ENCODE data around the gene ZNF285. TPM values are rescaled to one million over a fixed set of nuclear protein-coding genes. Genes with fewer than 3 reads are reported as not detected.
"Not testable (repeated sequence)": the region's sequence is repeated elsewhere in the genome, so short reads cannot be mapped to it uniquely, and the experiment has no call there.

The ZNF285 gene
- total RNA-seq (2014; rRNA removed; shearing (Covaris generic)): 1.9 and 3.0 TPM in 2 replicates

- peak; percentile 97 for DNase-seq (ENCODE audit: low read depth)
Observed at GRCh38 chr19:44401139-44402115, at the start of gene ZNF285. Gene ZNF285, minus strand, starts transcription at chr19:44401608. Its CDS starts 4,395 bp downstream, at chr19:44397213.

GRCh38 chr19:44447916-44448674, 46.7 kb upstream of the ZNF285 start, which contains the start of gene ZNF229:
Gene ZNF229, minus strand, starts transcription at chr19:44448472. Its CDS starts 5,625 bp downstream, at chr19:44442847.
- DNase-seq (ENCODE audit: low read depth): peak; percentile 92

GRCh38 chr19:44438441-44438840, 37.0 kb upstream of the ZNF285 start:
- no peak for DNase-seq (ENCODE audit: low read depth)

DNA sequence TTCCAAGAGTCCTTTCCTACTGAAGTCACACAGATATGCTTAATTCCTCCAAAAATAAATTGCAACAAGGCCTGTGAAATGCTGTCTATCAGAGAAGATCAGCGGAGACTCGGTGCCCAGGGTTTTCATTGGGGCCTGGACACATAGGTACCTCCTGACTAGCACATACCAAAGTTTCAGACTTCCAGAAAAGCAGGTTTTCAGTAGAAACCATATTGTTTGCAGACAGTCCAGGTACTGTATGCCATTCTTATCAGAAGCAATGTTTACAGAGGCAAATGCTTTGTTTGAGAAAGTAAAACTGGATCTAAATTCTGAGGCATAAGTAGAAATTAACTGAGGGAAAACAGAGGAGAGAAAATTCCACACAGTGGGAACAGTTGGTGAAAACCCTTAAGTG, 34.0 kb upstream of the ZNF285 start:
- DNase-seq (ENCODE audit: low read depth): no peak

DNA sequence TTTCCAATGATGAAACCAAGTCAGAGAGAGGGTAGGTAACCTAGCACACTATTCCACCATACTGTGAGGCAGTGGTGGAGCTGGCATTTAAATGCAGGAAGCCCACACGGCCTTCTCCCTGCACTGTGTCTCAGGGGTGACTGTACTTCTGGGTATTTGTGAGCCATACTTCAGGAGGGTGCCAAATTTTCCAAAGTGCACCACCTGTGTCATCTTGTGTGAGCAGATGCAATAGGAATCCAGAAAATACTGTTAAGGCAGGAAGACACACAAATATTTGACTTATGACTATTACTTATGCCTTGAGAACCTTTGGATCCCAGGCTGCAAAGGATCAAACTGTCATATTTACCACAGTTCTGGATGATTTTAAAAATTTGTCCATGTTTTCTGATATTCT, 29.5 kb upstream of the ZNF285 start:
- no peak for DNase-seq (ENCODE audit: low read depth)

DNA sequence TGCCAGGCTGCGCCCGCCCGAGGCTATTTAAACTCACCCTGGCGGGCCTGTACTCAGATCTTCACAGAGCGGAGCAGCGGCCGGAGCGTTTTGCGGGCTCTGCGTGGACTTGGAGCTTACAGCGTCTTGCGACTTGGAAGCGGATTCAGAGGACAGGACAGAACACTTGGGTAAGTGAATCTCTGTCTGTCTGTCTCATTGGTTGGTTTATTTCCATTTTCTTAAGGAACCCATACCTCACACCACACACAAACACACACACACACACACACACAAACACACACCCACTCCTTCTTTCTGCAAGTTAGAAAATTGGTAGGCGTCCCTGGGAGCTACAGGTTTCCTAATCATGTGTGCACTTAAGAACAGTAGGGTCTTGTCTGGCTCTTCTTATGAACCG, 14.1 kb upstream of the ZNF285 start:
- DNase-seq (ENCODE audit: low read depth): not testable (repeated sequence)

- DNase-seq (ENCODE audit: low read depth): peak; percentile 7
Observed at GRCh38 chr19:44389268-44389667, 12.1 kb downstream of the ZNF285 start.

DNA sequence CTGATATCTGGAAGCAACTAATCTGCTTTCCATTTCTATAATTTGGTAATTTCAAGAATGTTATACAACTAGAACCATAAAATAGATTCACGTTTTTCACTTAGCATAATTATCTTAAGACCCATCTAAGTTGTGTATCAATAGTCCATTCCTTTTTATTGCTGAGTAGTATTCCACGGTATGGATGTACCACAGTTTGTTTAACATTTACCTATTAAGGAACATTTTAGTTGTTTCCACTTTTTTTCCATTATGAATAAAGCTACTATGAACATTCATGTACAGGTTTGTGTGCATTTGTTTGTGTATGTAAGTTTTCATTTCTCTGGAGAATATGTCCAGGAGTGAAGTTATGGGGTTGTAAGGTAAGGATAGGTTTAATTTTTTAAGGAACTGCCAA, 26.6 kb downstream of the ZNF285 start:
- no peak for DNase-seq (ENCODE audit: low read depth)

DNA sequence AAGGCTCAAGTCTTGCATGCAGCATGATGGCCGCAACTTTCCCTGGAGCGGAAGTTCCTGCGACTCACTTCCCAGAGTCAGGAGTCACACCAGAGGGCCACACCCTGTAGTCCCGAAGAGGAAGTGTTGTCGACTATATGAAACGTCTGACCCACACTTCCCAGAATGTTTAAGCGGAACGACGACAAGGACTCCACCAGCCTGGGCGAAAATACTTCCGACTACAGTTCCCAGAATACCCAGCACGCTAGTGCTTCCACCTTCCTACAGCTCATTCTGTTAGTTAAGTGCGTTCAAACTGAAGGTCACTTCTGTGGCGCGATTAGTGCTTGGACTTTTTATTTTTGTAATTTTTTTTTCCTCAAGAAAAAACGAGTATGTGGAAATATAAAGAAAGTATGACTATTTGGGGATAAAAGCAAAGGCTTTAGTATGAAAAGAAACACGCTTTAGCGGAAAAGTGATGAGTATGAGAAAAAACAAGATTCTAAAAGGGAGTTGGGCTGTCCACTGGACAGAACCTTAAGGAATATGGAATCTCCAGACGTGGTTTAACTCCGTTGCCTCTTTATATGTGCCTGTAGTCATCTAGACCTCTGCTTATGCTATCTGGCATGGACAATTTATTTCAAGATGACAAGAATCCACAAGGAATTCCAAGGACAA, 29.5 kb downstream of the ZNF285 start:
- DNase-seq (ENCODE audit: low read depth): peak; percentile 11

DNA sequence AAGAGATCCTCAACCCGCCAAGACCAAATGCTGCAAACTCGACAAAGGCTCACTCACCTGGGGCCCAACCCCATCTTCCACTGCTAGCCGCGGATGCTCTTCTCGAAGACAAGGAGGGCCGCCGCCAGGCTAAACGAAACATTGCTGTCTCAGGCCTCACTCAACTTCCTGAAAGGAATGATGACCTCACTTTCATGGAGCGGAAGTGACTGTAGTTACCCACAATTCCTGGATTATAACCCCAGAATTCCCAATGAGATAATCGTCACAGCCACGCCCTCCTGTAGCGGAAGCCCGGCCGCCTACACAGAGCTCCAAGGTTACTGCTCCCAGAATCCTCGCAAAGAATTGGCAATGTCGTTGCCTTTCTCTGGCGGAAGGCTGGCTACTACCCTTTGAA, 34.4 kb downstream of the ZNF285 start:
- DNase-seq (ENCODE audit: low read depth): peak; percentile 35

DNA sequence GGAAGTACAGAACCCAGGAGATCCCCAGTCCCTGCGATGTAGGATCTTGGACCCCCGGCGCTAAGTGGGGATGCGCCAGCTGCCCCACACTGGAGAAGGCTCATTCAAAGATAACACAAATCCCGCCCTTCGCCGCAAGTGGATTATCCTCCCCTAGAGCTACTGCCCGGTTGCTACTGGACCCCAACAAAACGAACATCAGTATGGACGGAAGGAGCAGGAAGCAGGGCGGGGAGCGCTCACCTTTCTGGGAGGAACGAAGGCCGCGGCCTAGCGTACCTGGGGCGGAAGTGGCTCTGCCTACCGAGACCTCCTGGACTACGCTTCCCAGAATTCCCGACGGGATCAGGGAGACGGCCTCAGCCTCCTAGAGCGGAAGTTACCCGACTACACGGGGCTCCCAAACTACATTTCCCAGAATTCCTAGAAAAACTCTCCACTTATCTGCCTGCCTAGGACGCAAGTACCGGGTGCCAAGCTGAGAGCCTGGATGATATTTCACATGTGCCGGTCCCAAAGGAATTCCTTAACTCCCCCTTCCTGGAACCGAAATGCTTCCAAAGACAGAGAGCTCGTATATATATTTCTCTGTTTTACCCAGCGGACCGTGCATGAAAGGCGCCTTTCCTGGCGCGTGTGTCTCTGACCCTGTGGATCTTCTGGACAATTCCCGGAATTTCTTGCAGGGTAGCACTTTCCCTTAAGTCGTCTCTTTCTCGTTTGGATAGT, 44.9 kb downstream of the ZNF285 start, which contains the start of gene ZNF112:
Gene ZNF112 (minus strand): TSS at position 298 of the 729 bp plus-strand sequence. CDS start 16,141 bp downstream, outside the sequence.
- peak; percentile 95 for DNase-seq (ENCODE audit: low read depth)

GRCh38 chr19:44346556-44346955, 54.9 kb downstream of the ZNF285 start:
- no peak for DNase-seq (ENCODE audit: low read depth)

- DNase-seq (ENCODE audit: low read depth): no peak
Observed at GRCh38 chr19:44345959-44346358, 55.4 kb downstream of the ZNF285 start.

- DNase-seq (ENCODE audit: low read depth): no peak
Observed at GRCh38 chr19:44344255-44344654, 57.2 kb downstream of the ZNF285 start.

DNA sequence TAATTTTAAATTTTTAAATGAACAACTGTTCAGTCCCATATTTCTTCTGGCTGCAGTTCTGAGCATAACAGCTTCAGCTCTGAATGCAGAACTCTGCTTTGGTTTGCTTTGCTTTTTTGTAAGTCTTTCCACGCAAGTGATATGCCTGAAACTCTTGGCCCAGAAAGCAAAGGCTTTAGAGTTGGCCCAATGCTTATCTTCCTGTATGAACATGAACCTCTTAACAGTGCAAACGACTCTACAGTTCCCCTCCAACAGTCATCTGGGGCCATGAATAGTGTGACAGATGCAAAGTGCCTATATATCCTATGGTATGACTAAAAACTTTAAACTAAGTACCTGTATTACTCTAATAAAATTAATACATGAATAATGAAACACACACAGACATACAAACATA, 59.6 kb downstream of the ZNF285 start:
- no peak for DNase-seq (ENCODE audit: low read depth)

DNA sequence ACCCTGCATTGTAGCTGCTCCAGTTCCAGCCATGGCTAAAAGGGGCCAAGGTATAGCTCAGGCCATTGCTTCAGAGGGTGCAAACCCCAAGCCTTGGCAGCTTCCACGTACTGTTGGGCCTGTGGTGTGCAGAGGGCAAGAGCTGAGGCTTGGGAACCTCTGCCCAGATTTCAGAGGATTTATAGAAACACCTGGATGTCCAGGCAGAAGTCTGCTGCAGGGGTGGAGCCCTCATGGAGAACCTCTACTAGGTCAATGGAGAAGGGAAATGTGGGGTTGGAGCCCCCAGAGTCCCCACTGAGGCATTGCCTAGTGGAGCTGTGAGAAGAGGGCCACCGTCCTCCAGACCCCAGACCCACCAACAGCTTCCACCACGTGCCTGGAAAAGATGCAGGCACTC, 66.8 kb downstream of the ZNF285 start:
- DNase-seq (ENCODE audit: low read depth): not testable (repeated sequence)

Other genes with a start within 250 kb of the ZNF285 start
- 8.1 and 12.8 TPM in 2 replicates for gene ZNF226, start 236.5 kb downstream of the ZNF285 start, total RNA-seq (2014; rRNA removed; shearing (Covaris generic))
- 16.1 and 18.7 TPM in 2 replicates for gene ZNF227, start 189.1 kb downstream of the ZNF285 start, total RNA-seq (2014; rRNA removed; shearing (Covaris generic))
- gene ZNF233, start 141.7 kb downstream of the ZNF285 start, total RNA-seq (2014; rRNA removed; shearing (Covaris generic)): 0.12 and 0.29 TPM in 2 replicates
- gene ZNF235, start 96.6 kb downstream of the ZNF285 start, total RNA-seq (2014; rRNA removed; shearing (Covaris generic)): 2.0 and 4.8 TPM in 2 replicates
- gene ZNF112, start 44.9 kb downstream of the ZNF285 start, total RNA-seq (2014; rRNA removed; shearing (Covaris generic)): 4.1 and 5.5 TPM in 2 replicates
- gene ZNF229, start 46.9 kb upstream of the ZNF285 start, total RNA-seq (2014; rRNA removed; shearing (Covaris generic)): 5.0 and 9.1 TPM in 2 replicates
- gene ZNF180, start 98.9 kb upstream of the ZNF285 start, total RNA-seq (2014; rRNA removed; shearing (Covaris generic)): 7.3 and 8.3 TPM in 2 replicates
- gene CEACAM20, start 128.1 kb upstream of the ZNF285 start, total RNA-seq (2014; rRNA removed; shearing (Covaris generic)): not detected in 2 replicates
- gene IGSF23, start 212.0 kb upstream of the ZNF285 start, total RNA-seq (2014; rRNA removed; shearing (Covaris generic)): not detected in 2 replicates
- gene PVR, start 242.3 kb upstream of the ZNF285 start, total RNA-seq (2014; rRNA removed; shearing (Covaris generic)): 74.5 and 78.3 TPM in 2 replicates

All from Daoy (cell line).